GM10248 (cell line): Measurements from ENCODE around the gene MOB1A.
A peak's percentile ranks its signal among the peaks of the same experiment; 100 is the strongest.

Source experiments
- CTCF ChIA-PET: fragments of 300-600 bp; sonication (Branson Sonifier 250); formaldehyde crosslinking; extraction: SDS; loops from one replicate; lab custom pipeline; 2021; ENCODE audit warnings: antibody characterized with exemption; lab: Yijun Ruan, JAX
- POLR2A ChIA-PET: fragments of 350-650 bp; sonication (Branson Sonifier 250); formaldehyde crosslinking; extraction: SDS; loops from one replicate; lab custom pipeline; 2020; ENCODE audit warnings: antibody characterized with exemption; lab: Yijun Ruan, JAX
- DNase-seq: peaks from one replicate; pipeline ENCODE4 v3.0.0; 2012; ENCODE audit errors: extremely low spot score
- CTCF ChIP-seq: IDR thresholded peaks from 2 replicates; pipeline ENCODE4 v1.5.1; 2012; ENCODE audit warnings: mild to moderate bottlenecking, low read depth; ENCODE audit errors: extremely low read depth, missing control alignments, control extremely low read depth

Gene MOB1A

GRCh38 chr2:74212702-74213410 lies 34.2 kb upstream of the MOB1A start:
- CTCF ChIA-PET, result interaction anchor here (1.1 kb wide), 1 partner anchor 62 kb away, joined by 4 read pairs; no protein-coding TSS in a partner anchor
- no peak for DNase-seq
- TF ChIP-seq CTCF, result no peak
- POLR2A ChIA-PET, result no interaction called here

GRCh38 chr2:74206180-74206688 lies 27.6 kb upstream of the MOB1A start:
- POLR2A ChIA-PET, result interaction anchor here (0.6 to 2.0 kb wide), 3 partner anchors 9 to 28 kb away, joined by 3 to 6 read pairs (median 3); partner anchors contain the start of gene MOB1A
- CTCF ChIA-PET, result interaction anchor here (0.7 to 2.4 kb wide), 12 partner anchors 8 to 382 kb away, joined by 3 to 14 read pairs (median 4); partner anchors contain the start of genes MOB1A, MTHFD2 and STAMBP
- no peak for TF ChIP-seq CTCF
- DNase-seq, result peak; percentile 69

GRCh38 chr2:74205596-74205995 lies 26.9 kb upstream of the MOB1A start:
- POLR2A ChIA-PET, result interaction anchor here (0.6 to 2.0 kb wide), 3 partner anchors 10 to 27 kb away, joined by 3 to 6 read pairs (median 3); partner anchors contain the start of gene MOB1A
- CTCF ChIA-PET, result interaction anchor here (0.7 to 1.7 kb wide), 10 partner anchors 10 to 382 kb away, joined by 3 to 5 read pairs (median 4); partner anchors contain the start of gene MOB1A
- no peak for TF ChIP-seq CTCF
- DNase-seq, result no peak

- no peak for DNase-seq
- ChIA-PET CTCF (interaction anchor here (0.9 to 1.7 kb wide), 6 partner anchors 10 to 381 kb away, joined by 3 to 5 read pairs (median 4); partner anchors contain the start of gene MOB1A), POLR2A (interaction anchor here (2.0 kb wide), 1 partner anchor 27 kb away, joined by 6 read pairs; the partner anchor contains the start of gene MOB1A)
- no peak for TF ChIP-seq CTCF
Observed at GRCh38 chr2:74205113-74205512, 26.4 kb upstream of the MOB1A start.

GRCh38 chr2:74204436-74204835 lies 25.8 kb upstream of the MOB1A start:
- ChIA-PET CTCF (interaction anchor here (0.8 to 1.0 kb wide), 2 partner anchors 11 to 20 kb away, joined by 3 read pairs; no protein-coding TSS in a partner anchor), POLR2A (interaction anchor here (2.0 kb wide), 1 partner anchor 26 kb away, joined by 6 read pairs; the partner anchor contains the start of gene MOB1A)
- no peak for DNase-seq
- TF ChIP-seq CTCF, result no peak

GRCh38 chr2:74201596-74201995 lies 22.9 kb upstream of the MOB1A start:
- no peak for TF ChIP-seq CTCF
- POLR2A ChIA-PET, result interaction anchor here (3.6 kb wide), 1 partner anchor 23 kb away, joined by 26 read pairs; the partner anchor contains the start of gene MOB1A

More at GRCh38 chr2:74201596-74201995, 22.9 kb upstream of the MOB1A start:
- no peak for DNase-seq
- CTCF ChIA-PET, result interaction anchor here (6.8 kb wide), 1 partner anchor 21 kb away, joined by 75 read pairs; the partner anchor contains the start of gene MOB1A
